Stromal cell of bone marrow (primary cell): ENCODE results near the gene NEU4.
"Not testable (repeated sequence)": the region's sequence is repeated elsewhere in the genome, so short reads cannot be mapped to it uniquely, and the experiment has no call there.

Experiments used
- DNase-seq: peaks from one replicate; pipeline ENCODE4 v3.0.0-alpha.2; 2012; ENCODE audit warnings: low read depth

The NEU4 gene

GRCh38 chr2:241775223-241776177, 33.5 kb upstream of the NEU4 start:
- DNase-seq, result no peak

- DNase-seq, result no peak
These were observed 32.4 kb upstream of the NEU4 start, which contains the start of gene GAL3ST2 for GRCh38 chr2:241776336-241777169. GAL3ST2 (plus strand) TSS chr2:241776822; CDS start chr2:241776956, 134 bp downstream.

GRCh38 chr2:241777170-241777685, 31.8 kb upstream of the NEU4 start:
- DNase-seq, result no peak

DNA sequence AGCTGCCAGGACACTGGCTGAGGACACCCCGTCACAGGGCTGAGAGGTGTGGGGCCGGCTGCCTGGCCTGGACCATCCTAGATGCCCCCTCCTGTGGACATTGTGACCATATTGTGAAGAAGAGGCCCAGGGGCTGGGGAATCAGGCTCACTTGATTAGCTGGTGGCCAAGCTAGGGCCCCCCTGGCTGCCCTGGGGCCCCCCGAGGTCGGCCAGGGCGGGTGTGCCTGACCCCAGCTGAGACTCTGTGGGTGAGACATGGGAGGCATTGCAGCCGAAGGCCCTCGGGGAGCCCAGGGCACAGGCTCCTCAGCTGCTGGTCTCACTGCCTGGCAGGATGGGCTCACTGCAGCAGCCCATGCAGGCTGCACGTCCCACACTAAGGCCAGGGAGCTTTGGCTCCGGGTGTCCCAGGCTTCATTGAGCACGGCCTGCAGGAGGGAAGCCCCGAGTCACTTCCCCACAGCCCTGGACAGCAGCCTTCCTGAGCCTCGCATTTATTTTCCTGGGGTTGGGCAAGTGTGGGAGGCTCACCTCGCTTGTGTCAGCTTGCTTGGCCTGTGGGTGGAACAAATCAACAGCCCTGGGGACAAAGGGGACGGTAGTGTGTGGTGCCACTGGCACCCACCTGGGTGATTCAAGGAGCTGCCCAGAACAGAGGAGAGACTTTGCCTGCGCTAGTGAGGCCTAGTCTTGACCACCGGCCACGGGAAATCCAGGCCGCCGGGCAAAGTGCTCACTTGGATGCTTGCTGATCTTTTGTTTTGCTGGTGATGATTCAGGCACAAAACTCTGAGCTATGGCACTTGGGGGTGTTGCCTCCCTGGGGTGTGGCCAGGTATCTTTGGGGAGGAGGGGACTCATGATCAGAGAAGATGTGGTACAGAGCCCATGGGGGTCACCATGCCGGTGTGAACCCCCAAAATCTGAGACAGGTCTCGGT, 31.0 kb upstream of the NEU4 start:
- DNase-seq, result no peak

GRCh38 chr2:241780939-241781569, 27.9 kb upstream of the NEU4 start:
- DNase-seq, result no peak

- DNase-seq, result not testable (repeated sequence)
These were observed 26.9 kb upstream of the NEU4 start for GRCh38 chr2:241782053-241782452.

- DNase-seq, result no peak
These were observed 20.9 kb upstream of the NEU4 start for GRCh38 chr2:241788135-241788534.

GRCh38 chr2:241788572-241788971, 20.4 kb upstream of the NEU4 start:
- DNase-seq, result no peak

DNA sequence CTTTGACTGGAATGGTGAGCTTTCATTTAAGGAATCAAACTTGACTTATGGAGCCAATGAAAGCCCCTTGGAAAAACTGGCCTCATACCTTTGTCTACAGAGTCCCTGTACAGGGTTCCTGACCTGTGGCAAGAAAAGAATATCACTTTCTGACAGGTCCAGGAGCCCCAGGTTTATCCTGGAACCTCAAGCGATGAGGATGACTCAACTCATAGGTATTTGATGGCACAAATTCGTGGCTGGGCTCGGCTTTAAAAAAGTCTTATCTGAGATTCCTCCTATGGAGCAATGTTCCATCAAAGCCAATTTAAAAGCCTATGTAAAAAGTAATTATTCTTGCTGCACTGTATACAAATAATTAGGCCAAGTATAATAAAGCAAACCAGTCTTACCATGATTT, 17.6 kb upstream of the NEU4 start:
- not testable (repeated sequence) for DNase-seq

DNA sequence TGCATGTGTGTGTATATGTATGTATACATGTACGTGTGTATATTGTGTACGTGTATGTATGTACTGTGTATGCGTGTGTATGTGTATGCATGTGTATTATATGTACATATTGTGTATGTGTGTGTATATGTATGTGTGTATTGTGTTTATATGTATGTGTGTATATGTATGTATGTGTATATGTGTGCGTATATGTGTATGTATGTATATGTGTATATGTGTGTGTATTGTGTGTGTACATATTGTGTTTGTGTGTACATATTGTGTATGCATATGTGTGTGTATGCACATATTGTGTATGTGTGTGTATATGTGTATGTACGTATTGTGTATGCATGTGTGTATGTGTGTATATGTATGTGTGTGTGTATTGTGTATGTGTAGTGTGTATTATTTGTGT, 15.6 kb upstream of the NEU4 start:
- DNase-seq, result no peak

DNA sequence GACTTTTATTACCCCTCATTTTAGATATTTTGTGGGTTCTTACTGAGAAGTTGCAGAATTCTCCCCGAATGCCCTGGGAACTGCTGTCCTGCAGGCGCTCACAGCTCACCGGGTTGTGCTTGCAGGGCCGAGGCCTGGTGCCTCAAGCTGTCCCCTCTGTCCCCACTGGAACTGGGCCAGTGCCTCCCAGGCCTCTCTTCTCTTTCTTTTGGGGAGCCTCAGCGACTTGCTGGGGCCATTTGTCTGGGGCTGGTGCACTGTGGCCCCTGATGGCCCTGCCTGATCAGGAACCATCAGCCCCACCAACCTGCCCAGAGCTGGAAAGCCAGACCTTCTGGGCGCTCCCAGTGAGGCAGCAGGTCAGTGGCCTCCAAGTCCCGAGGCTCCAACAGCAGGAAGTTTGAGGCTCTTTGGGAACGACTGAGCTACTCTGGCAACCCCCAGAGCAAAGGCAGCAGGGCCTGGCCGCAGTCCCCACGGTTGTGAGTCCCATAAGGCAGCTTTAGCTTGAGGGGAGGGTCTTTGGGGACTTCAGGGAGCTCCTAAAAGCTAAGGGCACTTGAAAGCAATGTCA, 14.7 kb upstream of the NEU4 start:
- no peak for DNase-seq

- DNase-seq, result no peak
These were observed 13.7 kb upstream of the NEU4 start for GRCh38 chr2:241795021-241795999.

GRCh38 chr2:241796209-241796608, 12.8 kb upstream of the NEU4 start:
- no peak for DNase-seq

DNA sequence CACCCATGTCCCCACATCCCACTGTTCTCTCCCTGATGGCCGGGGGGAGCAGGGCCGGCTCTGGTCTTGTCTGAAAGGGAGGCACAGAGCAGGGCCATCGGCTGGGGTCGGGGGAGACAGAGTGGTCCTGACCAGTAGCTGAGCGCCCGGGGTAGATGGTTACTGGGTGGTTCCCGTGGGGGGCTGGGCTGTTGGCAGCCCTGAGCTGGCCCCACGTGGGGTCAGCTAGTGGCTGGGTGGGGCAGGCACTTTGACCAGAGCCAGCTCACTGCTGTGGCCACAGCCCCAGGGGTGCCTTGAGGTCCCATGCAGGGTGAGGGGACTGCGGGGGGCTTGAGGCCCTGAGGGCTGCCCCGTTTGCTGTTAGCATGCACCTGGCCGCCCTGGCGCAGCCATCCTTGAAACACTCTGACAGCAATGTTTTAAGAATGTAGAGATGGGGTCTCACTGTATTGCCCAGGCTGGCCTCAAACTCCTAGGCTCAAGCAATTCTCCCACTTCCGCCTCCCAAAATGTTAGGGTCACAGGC, 12.3 kb upstream of the NEU4 start:
- no peak for DNase-seq

DNA sequence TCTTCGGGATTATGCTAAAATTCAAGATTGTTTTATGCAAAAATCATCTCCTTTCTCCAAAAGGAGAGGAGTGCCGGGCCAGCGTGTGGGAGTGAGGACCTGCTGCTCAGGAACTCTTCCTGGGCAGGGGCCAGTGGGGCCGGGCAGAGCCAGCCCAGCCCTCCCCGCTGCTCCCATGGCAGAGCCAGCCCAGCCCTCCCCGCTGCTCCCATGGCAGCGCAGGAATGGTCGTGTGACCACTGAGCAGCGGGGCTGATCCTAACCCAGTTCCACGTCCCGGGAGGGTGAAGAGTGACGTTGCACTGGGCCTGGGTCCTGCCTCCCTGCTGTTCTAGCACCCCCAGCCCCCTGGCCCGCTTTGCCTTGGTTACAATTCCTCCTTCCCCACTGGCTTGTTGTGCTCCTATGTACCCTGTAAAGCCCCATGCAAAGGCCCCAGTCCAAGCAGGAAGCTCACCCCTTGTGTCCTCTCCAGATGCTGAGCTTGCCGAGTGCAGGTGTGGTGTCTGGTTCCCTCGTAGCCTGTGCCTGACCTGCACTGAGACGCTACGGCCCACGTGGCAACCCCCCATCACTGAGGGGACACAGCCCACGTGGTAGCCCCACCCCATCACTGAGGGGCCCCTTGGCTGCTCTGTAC, 11.4 kb upstream of the NEU4 start:
- DNase-seq, result no peak

GRCh38 chr2:241798081-241798630, 10.8 kb upstream of the NEU4 start:
- DNase-seq, result no peak

GRCh38 chr2:241798631-241799521, 10.1 kb upstream of the NEU4 start:
- no peak for DNase-seq
